Stimulated activated CD8-positive, alpha-beta memory T cell treated with anti-CD3 and anti-CD28 coated beads, Interleukin-2, amount 100 ng/mL, for 1 hour (primary cell): ENCODE data around the gene MORF4L1.
"Not testable (repeated sequence)": the region's sequence is repeated elsewhere in the genome, so short reads cannot be mapped to it uniquely, and the experiment has no call there.

ENCODE experiments used
- DNase-seq, 2 donors: peaks; one replicate each; pipeline ENCODE4 v3.0.0-alpha.2; 2020; ENCODE audit warnings: low read depth in 2 of 2

The MORF4L1 gene

GRCh38 chr15:78925956-78926743 lies 53.5 kb downstream of the MORF4L1 start:
- no peak for DNase-seq

- no peak for DNase-seq
Measured at GRCh38 chr15:78927077-78927790, 54.5 kb downstream of the MORF4L1 start.

- not testable (repeated sequence) for DNase-seq
Measured at GRCh38 chr15:78928176-78928575, 55.5 kb downstream of the MORF4L1 start.

GRCh38 chr15:78928616-78929093 lies 56.0 kb downstream of the MORF4L1 start:
- no peak for DNase-seq

GRCh38 chr15:78929536-78930264 lies 57.0 kb downstream of the MORF4L1 start:
- no peak for DNase-seq

- DNase-seq = no peak
Measured at GRCh38 chr15:78930577-78931388, 58.1 kb downstream of the MORF4L1 start.

- no peak for DNase-seq
Measured at GRCh38 chr15:78931439-78932257, 59.0 kb downstream of the MORF4L1 start.

GRCh38 chr15:78932258-78932808 lies 59.6 kb downstream of the MORF4L1 start:
- no peak for DNase-seq

GRCh38 chr15:78933187-78933822 lies 60.6 kb downstream of the MORF4L1 start:
- no peak for DNase-seq

GRCh38 chr15:78933823-78934654 lies 61.3 kb downstream of the MORF4L1 start:
- no peak for DNase-seq

- no peak for DNase-seq
Measured at GRCh38 chr15:78934655-78935023, 61.9 kb downstream of the MORF4L1 start.

GRCh38 chr15:78937132-78937739 lies 64.5 kb downstream of the MORF4L1 start:
- DNase-seq = no peak

GRCh38 chr15:78938658-78939488 lies 66.2 kb downstream of the MORF4L1 start:
- DNase-seq = no peak

GRCh38 chr15:78942741-78943140 lies 70.1 kb downstream of the MORF4L1 start:
- DNase-seq = no peak

- no peak for DNase-seq
Measured at GRCh38 chr15:78943692-78944091, 71.0 kb downstream of the MORF4L1 start.

GRCh38 chr15:78944202-78944625 lies 71.5 kb downstream of the MORF4L1 start:
- no peak for DNase-seq

- DNase-seq = peak; percentile 37 to 50
Measured at GRCh38 chr15:78944669-78945407, 72.1 kb downstream of the MORF4L1 start, which contains the start of gene CTSH. Gene CTSH, minus strand, starts transcription at chr15:78945046. Its CDS starts 65 bp downstream, at chr15:78944981.
